ENCODE results near the gene GID4. TPM values are rescaled to one million over a fixed set of nuclear protein-coding genes. Genes with fewer than 3 reads are reported as not detected.

The GID4 gene
- 4.3 and 5.5 TPM in 2 replicates for total RNA-seq (2016; rRNA removed; fragmentation: Illumina TruSeq; extraction: Trizol)
- 2.5 and 4.3 TPM in 2 replicates for total RNA-seq (2016; cell fraction: cytosol; rRNA removed; fragmentation: Illumina TruSeq; extraction: Trizol; ENCODE audit: low read depth)
- 4.4 and 4.8 TPM in 2 replicates for total RNA-seq (2016; cell fraction: insoluble cytoplasmic fraction; rRNA removed; fragmentation: Illumina TruSeq; extraction: Trizol)
- 6.5 and 7.9 TPM in 2 replicates for total RNA-seq (2016; cell fraction: membrane; rRNA removed; fragmentation: Illumina TruSeq; extraction: Trizol)
- 2.7 and 3.1 TPM in 2 replicates for total RNA-seq (2016; cell fraction: nucleus; rRNA removed; fragmentation: Illumina TruSeq; extraction: Trizol)
- 4.7 and 6.1 TPM in 2 replicates for polyA plus RNA-seq (2011; rRNA removed)
- polyA plus RNA-seq (2011; cell fraction: cytosol; rRNA removed): 2.8 and 3.4 TPM in 2 replicates
- polyA plus RNA-seq (2011; cell fraction: nucleus; rRNA removed): 4.1 and 4.6 TPM in 2 replicates
- 8.4 and 8.9 TPM in 2 replicates for polyA plus RNA-seq (2012)
- 7.0 and 8.5 TPM in 2 replicates for polyA plus RNA-seq (2016; cell fraction: cytosol; fragmentation: Illumina TruSeq; extraction: Trizol; ENCODE audit: low read depth)
- polyA plus RNA-seq (2016; cell fraction: insoluble cytoplasmic fraction; fragmentation: Illumina TruSeq; extraction: Trizol; ENCODE audit: low read depth): 5.8 and 6.7 TPM in 2 replicates
- 7.0 and 8.2 TPM in 2 replicates for polyA plus RNA-seq (2016; cell fraction: membrane; fragmentation: Illumina TruSeq; extraction: Trizol; ENCODE audit: low read depth)
- 4.4 and 6.0 TPM in 2 replicates for polyA plus RNA-seq (2016; cell fraction: nucleus; fragmentation: Illumina TruSeq; extraction: Trizol; ENCODE audit: insufficient read depth, low read depth)
- polyA minus RNA-seq (2011; rRNA and poly(A)+ RNA removed; ENCODE audit: low replicate concordance): 8.2 and 20.5 TPM in 2 replicates
- polyA minus RNA-seq (2011; cell fraction: cytosol; rRNA and poly(A)+ RNA removed): 3.7 and 4.2 TPM in 2 replicates
- 6.4 and 10.4 TPM in 2 replicates for polyA minus RNA-seq (2011; cell fraction: nucleus; rRNA and poly(A)+ RNA removed)
- percentile 55 among the genes with signal in this experiment for Bru-seq, nascent RNA
- BruChase-seq, experiment 1, labeled RNA remaining after a 6-hour chase: percentile 60 among the genes with signal in this experiment
- percentile 61 among the genes with signal in this experiment for BruChase-seq, experiment 2, labeled RNA remaining after a 2-hour chase
- long read RNA-seq, experiment 1, partial matches to known transcripts: 1 of 3 reads
- long read RNA-seq, experiment 1, other reads (novel, unspliced or antisense): 2 of 3 reads
- long read RNA-seq, experiment 2, full-length matches to known transcripts: 7 of 30 reads
- long read RNA-seq, experiment 2, partial matches to known transcripts: 1 of 30 reads
- long read RNA-seq, experiment 2, other reads (novel, unspliced or antisense): 22 of 30 reads

GRCh38 chr17:18038861-18039534, at the start of gene GID4, which contains the start of gene ATPAF2:
TSS of gene GID4 (plus strand) at chr17:18039408. CDS start at chr17:18039465, 57 bp downstream.
TSS of gene ATPAF2 (minus strand) at chr17:18039168. CDS start at chr17:18039013, 155 bp downstream.
- H3K4me1 ChIP-seq (ENCODE audit: insufficient read depth, low read length): peaks cover 60% of the 10 kb centered on the region
- peak; percentile 90 for ATAC-seq
- in situ Hi-C loops (cut with HindIII; ENCODE audit: extremely low pct_ligation_motif_present, low pct_unique_long_range_greater_than_20kb): loop anchor here (10.0 kb wide), 1 partner anchor 144 kb away; no protein-coding TSS in a partner anchor
- peaks cover 21% of the 10 kb centered on the region for H3K79me2 ChIP-seq (ENCODE audit: insufficient read depth, low read length)
- H3K27me3 ChIP-seq (ENCODE audit: control insufficient read depth in 1 of 2, insufficient read depth in 2 of 2, low read length in 2 of 2): no peaks in the 10 kb centered on the region; a peak in 1 of 5 replicates
- H2AFZ ChIP-seq (ENCODE audit: low read length): no peak within 1 kb of the TSS
- H3K4me2 ChIP-seq (ENCODE audit: low read depth, low read length): peak within 1 kb of the TSS; percentile 88
- POLR2A ChIA-PET: no interaction called here
- peak within 1 kb of the TSS; percentile 73 to 89 (median 89) for H3K4me3 ChIP-seq (replicated peaks in 1 of 3; ENCODE audit: insufficient read depth in 1 of 3, low read depth in 2 of 3, low read length in 3 of 3)
- H3K36me3 ChIP-seq (replicated peaks in 1 of 2; ENCODE audit: control insufficient read depth in 1 of 2, insufficient read depth in 2 of 2, low read length in 2 of 2): 0 out of 5 replicates have a peak, but pooled peaks cover 0 to under 1% of the 10 kb centered on the region in 2 experiments
- intact Hi-C loops (cut with micrococcal nuclease; ENCODE audit: unreplicated experiment): no loop called here
- H3K9ac ChIP-seq (ENCODE audit: insufficient read depth, low read depth, low read length): peak within 1 kb of the TSS; percentile 81
- CTCF ChIA-PET (ENCODE audit: low intra/inter-chr PET ratio, low total read pairs): no interaction called here
- H4K20me1 ChIP-seq (ENCODE audit: insufficient read depth, low read length): no peaks in the 10 kb centered on the region; the same call in 1 of the 2 replicates
- peak; percentile 96 for DNase-seq (ENCODE audit: low spot score)
- no peaks in the 10 kb centered on the region for H3K9me3 ChIP-seq (ENCODE audit: low read length)
- 1% methylated on average over 15 of the region's 67 CpGs for WGBS (ENCODE audit: low lambda C conversion rate)
- H3K27ac ChIP-seq (ENCODE audit: extremely low read length, insufficient read depth, low read length): peak within 1 kb of the TSS; percentile 58
- no TSS peak for BruUV-seq (replicated peaks)
- peak; percentile 89 for FAIRE-seq
- TF ChIP-seq ZBTB34 (CRISPR knock-in tag; IDR thresholded peaks at IDR 0.05): no peak
- TF ChIP-seq PITX1 (CRISPR knock-in tag; IDR thresholded peaks at IDR 0.05): peak; percentile 78; the same call in 1 of the 2 replicates
- TF ChIP-seq ZNF781 (CRISPR knock-in tag; IDR thresholded peaks at IDR 0.05; ENCODE audit: borderline replicate concordance, not compliant biosample characterization): no peak
- TF ChIP-seq, protein P1, sequence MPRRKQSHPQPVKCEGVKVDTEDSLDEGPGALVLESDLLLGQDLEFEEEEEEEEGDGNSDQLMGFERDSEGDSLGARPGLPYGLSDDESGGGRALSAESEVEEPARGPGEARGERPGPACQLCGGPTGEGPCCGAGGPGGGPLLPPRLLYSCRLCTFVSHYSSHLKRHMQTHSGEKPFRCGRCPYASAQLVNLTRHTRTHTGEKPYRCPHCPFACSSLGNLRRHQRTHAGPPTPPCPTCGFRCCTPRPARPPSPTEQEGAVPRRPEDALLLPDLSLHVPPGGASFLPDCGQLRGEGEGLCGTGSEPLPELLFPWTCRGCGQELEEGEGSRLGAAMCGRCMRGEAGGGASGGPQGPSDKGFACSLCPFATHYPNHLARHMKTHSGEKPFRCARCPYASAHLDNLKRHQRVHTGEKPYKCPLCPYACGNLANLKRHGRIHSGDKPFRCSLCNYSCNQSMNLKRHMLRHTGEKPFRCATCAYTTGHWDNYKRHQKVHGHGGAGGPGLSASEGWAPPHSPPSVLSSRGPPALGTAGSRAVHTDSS (CRISPR knock-in tag; conservative IDR thresholded peaks at IDR 0.05): 0 out of 2 replicates have a peak, but pooled peaks have one; percentile 28
- peak; percentile 54 for TF ChIP-seq ZNF142 (CRISPR knock-in tag; IDR thresholded peaks at IDR 0.05)
- 0 out of 2 replicates have a peak, but pooled peaks have one; percentile 32 for TF ChIP-seq ZBTB3 (CRISPR knock-in tag; IDR thresholded peaks at IDR 0.05; ENCODE audit: borderline replicate concordance, low read depth)
- TF ChIP-seq ATF7-NPFF (CRISPR knock-in tag; IDR thresholded peaks at IDR 0.05; ENCODE audit: low read depth): peak; percentile 63

Measured in HepG2 (cell line).